Fibroblast of skin of back (primary cell): ENCODE results near the gene MED25. TPM values are rescaled to one million over a fixed set of nuclear protein-coding genes. Genes with fewer than 3 reads are reported as not detected.
A peak's percentile ranks its signal among the peaks of the same experiment; 100 is the strongest.

ENCODE experiments used
- DNase-seq: peaks from one replicate; pipeline ENCODE4 v3.0.0-alpha.2; 2013
- polyA plus RNA-seq, 2 experiments: library from polyadenylated mRNA; unstranded; fragments of 120-200 nt; gene quantifications; one replicate each; pipeline ENCODE4 v1.2.1, GENCODE V29; 2013; ENCODE audit not compliant: insufficient read length in 2 of 2

MED25 gene
- polyA plus RNA-seq (2013, experiment 1 of 2; ENCODE audit: insufficient read length) = 48.9 TPM
- polyA plus RNA-seq (2013, experiment 2 of 2; ENCODE audit: insufficient read length) = 25.6 TPM

DNA sequence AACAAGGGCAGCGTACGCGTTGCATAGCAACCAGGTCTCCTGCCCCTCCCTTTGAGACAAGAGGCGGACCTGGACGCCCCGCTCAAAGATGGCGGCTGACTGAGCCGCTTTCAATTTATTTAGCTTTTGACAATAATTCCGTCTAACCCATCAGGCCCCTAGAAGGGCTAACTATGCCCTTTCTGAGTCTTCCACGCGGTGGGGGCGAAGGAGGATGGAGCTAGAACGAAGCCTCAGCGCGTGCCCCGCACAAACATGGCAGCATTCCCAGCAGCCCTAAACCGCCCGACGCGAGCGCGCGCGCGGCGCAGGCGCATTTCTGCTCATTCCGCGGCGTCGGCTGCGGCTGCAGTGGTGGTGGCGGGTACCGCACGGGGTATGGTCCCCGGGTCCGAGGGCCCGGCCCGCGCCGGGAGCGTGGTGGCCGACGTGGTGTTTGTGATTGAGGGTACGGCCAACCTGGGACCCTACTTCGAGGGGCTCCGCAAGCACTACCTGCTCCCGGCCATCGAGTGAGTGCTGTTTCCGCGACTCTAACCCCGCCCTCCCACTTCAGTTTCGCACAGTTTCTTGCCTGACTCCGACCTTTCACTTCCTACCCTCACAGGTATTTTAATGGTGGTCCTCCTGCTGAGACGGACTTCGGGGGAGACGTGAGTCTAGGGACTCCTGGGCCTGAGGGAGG is at the start of gene MED25:
Gene MED25, plus strand, starts transcription at position 326 of the 685 bp plus-strand sequence. Its CDS starts 53 bp downstream, at position 379.
- DNase-seq = peak; percentile 79

DNA sequence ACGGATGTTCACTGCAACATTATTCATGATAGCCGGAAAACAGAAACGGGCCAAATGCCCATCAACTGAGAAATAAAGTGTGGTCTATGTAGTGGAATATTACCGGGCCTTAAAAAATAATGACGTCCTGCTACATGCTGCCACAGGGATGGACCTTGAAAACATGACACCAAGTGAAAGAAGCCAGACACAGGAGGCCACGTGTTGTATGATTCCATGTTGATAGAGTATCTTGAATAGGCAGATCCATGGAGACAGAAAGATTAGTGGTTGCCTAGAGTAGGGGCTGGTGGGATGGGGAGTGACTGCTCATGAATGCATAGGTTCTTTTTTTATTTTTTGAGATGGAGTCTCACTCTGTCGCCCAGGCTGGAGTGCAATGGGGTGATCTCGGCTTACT is 47.6 kb upstream of the MED25 start:
- DNase-seq = no peak

DNA sequence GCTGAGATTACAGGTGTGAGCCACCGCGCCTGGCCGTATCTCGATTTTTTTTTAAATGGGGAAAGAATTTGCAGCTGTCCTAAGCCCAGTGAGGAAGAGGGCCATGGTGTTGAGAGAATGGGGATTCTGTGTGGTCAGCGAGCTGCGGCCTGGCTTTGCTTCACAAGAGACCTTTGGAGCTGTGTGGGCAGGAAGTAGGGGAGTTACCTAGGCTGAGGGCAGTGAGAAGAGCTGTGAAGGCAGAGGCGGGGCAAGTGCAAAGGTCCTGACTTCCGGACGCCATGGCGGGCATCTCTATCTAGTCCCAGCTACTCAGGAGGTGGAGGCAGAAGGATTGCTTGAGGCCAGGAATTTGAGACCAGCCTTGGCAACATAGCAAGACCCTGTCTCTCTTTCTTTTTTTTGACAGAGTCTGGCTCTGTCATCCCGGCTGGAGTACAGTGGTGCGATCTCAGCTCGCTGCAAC is 46.4 kb upstream of the MED25 start:
- DNase-seq = no peak

DNA sequence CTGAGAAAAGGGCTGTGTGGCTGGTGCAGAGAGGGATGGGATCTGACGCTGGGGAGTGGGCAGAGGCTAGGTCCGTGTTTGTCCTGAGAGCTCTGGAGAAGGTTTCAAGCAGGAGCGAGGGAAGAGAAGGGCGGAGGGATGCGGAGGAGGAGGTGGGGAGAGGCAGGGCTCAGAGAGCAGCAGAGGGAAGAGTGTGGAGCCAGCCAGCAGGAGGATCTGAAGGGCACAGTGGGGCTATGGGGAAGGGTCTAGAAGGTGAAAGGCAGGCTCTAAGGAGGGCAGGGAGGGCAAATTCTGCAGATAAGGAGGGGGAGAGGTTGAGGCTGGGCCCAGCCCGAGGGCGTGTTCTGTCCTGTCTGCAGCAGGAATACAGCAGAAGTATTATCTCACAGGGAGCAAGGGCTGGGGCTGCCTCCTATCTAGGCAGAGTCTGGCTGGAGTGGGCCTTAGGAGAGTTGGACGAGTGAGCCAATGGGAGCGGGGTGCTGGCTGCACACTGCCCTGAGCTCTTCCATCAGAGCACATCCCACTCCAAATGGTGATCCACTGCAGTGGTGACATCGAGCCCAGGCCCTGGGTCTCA is 45.1 kb upstream of the MED25 start:
- no peak for DNase-seq

DNA sequence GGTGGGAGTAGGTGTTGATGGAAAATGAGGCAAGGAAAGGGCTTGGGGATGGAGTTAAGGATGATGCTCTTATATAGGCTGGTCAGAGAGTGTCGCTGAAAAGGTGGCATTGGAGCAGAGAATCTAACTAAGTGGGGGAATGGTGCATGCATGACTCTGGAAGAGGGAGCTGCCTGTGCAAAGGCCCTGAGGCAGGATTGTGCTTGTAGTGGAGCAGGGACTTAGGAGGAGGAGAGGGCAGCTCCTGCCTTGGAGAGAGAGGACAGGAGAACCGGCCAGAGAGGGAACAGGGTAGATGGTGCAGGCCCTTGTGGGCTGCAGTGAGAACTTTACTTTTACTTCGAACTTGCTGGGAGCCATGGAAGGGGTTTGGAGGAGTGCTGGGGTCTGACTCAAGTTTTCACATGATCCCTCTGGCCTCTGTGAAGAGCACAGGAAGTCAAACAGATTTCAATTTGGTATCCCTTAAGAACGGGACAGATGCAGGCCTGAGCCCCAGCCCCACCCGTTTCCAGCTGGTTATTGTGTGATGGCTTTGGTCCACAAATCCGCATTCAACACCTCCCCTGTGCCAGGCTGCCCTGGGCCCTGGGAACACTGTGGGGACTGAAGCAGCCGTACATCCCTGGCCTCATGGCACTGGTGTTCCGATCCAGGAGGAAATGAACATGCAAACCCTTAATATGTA is 44.3 kb upstream of the MED25 start:
- no peak for DNase-seq

DNA sequence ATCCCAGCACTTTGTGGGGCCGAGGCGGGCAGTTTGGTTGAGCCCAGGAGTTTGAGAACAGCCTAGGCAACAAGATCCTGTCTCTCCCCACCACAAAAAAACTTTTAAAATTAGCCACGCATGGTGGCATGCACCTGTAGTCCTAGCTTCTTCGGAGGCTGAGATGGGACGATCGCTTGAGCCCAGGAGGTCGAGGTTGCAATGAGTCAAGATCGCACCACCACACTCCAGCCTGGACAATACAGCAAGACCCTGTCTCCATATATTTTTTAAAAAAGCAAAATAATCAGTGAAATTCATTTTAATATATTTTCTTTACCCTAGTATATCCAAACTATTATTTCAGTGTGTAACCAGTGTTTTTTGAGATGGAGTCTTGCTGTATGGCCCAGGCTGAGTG is 43.1 kb upstream of the MED25 start:
- no peak for DNase-seq

DNA sequence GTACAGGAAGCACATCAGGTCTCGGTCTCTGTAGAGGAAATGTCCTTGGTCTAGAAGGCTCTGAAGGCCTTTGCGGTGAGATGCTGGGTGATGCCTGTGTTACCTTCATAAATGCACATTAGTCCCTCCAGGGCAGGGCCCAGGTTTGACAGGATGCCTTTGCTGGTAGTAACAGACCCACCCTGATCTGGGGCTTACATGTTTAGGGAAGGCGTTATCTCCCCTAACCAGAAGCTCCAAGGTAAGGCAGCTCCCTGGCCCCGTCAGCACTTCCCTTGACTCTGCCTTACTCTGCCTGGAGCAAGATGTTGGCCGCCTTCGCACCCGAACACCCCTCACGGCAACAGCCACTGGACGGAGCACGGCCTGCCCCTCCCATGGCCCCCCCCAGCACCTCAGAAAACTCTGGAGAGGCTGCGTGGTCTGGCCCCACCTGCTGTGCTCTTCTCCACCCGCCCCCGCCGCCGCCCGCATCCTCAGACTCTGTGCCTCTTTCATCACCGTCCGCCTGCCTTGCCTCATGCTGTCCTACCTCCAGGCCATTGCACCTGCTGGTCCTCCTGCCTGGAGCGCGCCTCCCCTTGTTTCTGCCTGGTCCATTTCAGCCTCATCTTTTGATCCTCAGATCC is 42.2 kb upstream of the MED25 start:
- no peak for DNase-seq

DNA sequence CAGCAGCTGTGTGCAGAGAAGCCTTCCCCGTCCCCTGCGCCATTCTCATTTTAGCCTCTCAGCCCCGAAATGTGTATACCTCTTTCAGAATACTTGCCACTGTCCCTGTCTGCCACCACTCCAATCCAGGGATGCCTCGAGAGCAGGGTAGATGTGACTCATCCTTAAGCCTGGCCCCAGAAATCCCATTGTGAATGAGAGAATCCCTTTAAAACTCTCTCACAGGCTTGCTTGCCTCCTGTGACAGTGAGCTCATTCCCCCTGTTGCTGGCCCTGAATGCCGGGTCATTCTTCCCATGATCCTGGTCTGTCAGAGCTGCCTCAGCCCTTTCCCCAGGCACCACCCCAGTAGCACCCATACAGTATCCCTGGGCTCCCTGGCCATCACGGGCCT is 41.7 kb upstream of the MED25 start:
- no peak for DNase-seq

DNA sequence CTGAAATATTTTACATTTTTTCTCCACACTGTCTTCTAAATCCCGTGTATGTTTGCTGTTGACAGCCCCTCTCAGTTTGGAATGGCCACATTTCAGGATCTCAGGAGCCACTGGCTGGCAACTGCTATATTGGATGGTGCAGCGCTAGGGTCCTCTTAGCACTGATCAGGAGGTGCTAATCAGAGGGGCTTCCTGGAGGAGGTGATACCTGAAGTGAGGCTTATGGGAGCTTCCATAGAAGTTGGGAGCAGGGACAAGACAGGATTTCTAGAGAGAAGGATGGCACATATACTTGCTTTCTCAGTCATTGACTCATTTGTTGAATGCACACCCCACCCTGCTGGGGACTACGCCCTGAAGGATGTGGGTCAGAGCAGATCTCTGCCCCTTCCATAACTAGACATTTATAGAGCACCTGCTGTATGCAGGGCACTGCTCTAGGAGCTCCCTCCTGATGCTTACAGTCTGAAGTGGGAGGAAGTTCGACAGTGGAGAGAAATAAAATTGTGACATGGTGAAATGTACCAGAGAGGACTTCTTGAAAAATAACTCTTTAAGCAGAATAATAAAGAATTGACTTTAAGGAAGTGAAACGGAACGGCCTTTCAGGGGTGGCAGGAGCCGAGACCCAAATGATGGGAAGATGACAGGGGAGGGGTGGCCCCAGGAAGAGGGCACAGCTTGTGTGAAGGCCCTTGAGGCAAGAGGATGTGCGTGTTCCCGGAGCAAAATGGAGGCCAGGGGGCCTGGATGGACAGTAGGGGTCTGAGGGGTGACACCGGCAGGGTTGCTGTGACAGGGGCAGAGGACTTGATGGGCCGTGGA is 38.1 kb upstream of the MED25 start:
- DNase-seq = no peak

DNA sequence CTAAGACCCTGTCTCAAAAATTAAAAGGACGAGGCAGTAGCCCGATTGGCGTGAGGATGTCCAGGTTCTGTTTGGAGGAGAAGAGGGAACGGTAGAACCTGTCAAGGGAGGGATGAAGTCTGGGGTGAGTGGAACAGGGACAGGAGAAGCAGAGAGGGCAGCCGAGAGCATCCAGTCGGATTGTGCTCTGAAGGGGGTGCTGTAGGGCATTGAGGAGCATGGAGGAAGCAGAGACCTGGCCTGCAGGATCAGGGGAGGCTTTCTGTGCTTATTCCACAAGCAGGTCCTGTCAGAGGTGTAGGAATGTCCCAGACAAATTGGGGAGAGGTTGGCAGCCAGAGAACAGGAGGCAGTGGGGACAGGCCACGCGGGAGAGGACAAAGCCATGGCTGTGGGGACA is 37.2 kb upstream of the MED25 start:
- DNase-seq = no peak

DNA sequence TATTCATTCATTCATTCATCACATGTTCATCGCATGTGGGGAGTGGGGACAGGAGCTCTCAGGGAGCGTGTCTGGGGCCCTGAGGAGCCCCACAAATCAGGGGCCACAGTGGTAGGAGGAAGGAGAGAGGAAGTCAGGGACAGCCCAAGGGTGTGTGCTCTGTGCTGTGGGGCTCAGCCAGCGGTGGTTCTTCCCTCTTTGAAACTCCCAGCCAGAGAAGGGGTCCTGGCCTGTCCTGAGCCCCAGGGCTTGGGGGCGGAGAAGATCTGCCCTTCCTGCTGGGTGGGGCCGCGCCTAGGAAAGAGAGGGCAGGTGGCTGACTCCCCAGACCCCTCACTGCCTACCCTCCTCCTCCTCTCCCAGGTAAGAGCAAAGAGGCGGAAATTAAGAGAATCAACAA is 36.7 kb upstream of the MED25 start:
- DNase-seq = no peak

DNA sequence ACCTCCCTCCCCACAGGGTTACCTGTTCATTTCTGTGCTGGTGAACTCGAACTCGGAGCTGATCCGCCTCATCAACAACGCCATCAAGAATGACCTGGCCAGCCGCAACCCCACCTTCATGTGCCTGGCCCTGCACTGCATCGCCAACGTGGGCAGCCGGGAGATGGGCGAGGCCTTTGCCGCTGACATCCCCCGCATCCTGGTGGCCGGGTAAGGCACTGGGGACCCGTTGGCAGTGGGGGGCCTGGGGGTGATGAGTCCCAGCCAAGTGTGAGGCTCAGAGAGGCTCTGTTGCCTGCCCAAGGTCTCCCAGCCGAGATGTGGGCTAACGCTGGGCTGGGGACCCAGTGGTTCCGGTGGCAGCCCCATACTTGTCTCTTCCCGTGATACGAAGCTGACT is 35.6 kb upstream of the MED25 start:
- DNase-seq = no peak

DNA sequence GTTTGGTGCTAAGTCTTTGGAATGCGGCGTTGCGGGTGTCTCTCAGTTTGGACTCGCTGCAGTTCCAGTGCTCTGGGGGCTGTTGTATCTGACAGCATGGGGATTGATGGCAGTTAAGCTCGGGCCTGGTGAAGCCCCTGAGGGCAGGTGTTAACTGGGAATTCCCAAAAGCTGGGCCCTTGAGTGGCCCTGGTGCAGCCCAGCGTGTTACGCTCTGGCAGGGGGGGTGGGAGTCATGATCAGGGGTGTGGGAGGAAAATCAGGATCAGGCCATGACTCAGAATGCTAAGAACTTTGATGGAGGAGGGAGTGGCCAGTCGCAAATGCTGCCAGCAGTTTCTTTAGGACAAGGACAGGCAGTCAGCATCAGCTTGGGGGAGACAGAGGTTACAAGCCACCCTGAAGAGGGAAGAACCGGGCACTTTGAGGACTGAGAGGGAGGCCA is 31.7 kb upstream of the MED25 start:
- peak; percentile 27 for DNase-seq

DNA sequence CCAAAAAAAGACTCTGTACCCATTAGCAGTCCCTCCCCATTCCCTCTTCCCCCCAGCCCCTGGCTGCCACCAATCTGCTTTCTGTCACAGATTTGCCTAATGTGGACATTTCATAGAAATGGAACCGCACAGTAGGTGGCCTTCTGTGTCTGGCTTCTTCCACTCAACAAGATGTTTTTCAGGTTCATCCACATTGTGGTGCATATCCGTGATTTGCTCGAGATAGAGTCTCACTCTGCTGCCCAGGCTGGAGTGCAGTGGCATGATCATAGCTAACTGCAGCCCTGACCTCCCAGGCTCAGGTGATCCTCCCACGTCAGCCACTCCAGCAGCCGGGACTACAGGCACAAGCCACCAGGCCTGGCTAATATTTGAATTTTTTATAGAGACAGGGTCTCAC is 30.3 kb upstream of the MED25 start:
- DNase-seq = no peak

DNA sequence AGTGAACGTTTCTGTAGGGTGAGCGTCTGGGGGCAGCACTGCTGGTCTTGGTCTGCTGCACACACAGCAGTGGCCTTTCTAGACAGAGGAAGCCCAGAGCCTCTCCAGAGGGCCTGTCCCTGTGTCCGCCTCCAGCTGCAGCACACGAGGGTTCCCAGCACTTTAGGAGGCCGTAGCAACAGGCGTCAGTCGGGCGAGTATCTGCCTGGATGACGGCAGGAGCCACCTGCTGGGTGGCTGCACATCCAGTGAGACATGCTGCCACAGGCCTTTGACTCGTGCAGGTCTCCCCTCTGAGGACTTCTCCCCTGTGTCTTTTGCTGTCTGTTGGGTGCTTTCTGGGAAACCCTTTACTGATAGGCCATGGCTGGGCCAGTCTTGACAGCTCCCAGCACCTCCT is 29.2 kb upstream of the MED25 start:
- no peak for DNase-seq

DNA sequence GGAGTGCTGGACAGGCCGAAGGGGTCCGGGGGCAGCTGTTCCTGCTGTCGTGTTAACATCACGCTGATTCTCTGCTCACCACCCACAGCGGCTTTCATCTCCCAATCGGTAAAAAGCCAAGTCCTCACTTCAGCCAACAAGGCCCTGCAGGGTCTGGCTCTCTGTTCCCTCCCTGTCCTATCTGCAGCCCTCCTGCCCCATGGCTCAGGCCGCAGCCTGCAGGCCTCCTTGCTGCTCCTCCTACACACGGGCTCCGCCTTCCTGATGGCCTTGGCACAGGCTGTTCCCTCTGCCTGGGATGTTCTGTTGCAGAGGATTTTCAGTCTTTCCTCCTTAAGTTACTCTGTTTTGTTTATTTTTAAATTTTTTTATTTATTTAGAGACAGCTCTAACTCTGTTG is 27.2 kb upstream of the MED25 start:
- no peak for DNase-seq

DNA sequence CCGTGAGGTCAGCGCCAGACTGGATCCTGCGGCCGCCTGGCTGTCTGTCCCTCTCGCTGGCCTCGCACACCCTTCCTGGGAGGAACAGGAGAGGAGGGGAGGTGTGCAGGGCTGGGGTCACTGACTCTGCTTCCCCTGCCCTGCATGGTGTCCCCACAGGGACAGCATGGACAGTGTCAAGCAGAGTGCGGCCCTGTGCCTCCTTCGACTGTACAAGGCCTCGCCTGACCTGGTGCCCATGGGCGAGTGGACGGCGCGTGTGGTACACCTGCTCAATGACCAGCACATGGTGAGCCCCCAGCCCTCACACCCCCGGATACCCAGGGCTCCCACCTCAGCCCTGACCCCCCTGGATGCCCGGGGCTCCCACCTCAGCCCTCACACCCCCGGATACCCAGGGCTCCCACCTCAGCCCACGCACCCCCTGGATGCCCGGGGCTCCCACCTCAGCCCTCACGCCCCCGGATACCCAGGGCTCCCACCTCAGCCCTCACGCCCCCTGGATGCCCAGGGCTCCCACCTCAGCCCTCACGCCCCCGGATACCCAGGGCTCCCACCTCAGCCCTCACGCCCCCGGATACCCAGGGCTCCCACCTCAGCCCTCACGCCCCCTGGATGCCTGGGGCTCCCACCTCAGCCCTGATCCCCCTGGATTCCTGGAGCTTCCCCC is 26.2 kb upstream of the MED25 start:
- DNase-seq = no peak

DNA sequence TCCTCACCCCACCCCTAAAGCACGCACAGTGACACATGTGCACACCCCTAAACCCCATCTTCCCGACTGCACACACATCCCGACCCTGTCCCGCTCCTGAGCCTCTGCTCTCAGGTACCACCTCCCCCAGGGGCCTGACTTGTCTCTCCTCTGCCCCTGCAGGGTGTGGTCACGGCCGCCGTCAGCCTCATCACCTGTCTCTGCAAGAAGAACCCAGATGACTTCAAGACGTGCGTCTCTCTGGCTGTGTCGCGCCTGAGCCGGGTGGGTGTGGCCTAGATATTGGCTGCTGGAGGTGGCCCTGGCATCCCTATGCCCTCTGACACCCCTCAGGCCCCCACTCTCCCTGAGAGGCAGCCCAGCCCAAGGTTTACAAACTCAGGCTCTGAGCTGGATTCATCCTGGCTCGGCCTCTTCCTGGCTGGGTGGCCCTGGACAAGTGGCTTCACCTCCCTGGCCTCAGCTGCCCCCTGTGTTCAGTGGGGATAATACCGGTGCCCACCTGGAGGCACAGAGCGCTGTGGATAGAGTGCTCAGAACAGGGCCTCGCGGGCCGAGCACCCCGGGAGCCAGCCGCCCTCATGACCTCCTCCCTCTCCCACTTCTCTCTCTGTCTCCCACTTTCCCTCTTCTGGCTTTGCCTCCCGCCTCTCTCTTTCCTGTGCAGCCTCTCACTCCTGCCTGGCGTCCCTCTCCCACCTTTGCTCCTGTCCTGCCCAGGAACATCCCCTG is 25.1 kb upstream of the MED25 start:
- no peak for DNase-seq

DNA sequence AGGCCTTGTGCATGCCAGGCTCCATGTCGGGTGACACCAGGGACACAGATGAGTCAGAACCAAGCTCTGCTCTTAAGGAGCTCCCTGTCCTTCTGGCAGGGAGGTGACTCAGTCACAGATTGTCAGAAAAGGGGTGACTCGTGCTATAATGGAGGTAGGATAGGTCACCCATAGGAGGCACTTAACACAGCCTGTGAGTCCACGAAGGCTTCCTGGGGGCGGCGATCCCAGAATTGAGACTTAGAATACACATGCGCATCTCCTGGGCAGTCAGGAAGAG is 24.6 kb upstream of the MED25 start:
- DNase-seq = peak; percentile 79

DNA sequence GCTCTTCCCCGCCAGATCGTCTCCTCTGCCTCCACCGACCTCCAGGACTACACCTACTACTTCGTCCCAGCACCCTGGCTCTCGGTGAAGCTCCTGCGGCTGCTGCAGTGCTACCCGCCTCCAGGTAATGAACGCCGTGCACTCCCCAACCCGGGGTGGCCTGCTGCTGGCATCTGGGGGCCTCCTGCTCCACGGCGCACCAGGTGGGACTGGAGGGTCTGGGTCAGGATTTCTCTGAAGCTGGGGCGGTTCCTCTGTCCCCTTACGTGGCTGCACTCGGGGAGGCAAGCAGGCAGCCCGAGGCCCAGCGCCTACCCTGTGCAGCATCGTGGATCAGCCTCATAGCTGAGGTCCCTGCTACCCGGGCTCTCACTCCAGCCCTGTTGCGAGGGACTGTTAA is 22.5 kb upstream of the MED25 start:
- DNase-seq = no peak

DNA sequence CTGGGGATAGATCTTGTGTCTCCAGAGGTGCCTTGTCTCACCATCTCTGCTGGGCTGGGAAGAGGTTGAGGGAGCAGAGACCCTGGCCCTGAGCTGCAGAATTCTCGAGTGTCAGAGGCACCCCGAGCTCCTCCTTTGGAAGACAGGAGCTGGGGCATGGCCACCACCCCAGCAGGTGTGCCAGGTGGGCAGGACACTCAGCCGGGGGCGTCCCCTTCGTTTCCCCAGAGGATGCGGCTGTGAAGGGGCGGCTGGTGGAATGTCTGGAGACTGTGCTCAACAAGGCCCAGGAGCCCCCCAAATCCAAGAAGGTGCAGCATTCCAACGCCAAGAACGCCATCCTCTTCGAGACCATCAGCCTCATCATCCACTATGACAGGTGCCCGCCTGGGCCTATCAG is 19.5 kb upstream of the MED25 start:
- DNase-seq = no peak
